Measurements from ENCODE around the gene GRM1.

GRCh38 chr6:146341493-146342230 is 312.8 kb downstream of the GRM1 start:
- TF ChIP-seq CTCF (IDR thresholded peaks at IDR 0.05; ENCODE audit: low read depth, low read length): no peak
- TF ChIP-seq EZH2phosphoT487 (IDR thresholded peaks at IDR 0.05; ENCODE audit: low read depth): no peak

All from OCI-LY3 (cell line).